ENCODE measurements around the gene TBR1. TPM values are rescaled to one million over a fixed set of nuclear protein-coding genes. Genes with fewer than 3 reads are reported as not detected.

Gene TBR1
- total RNA-seq (2012; rRNA removed) (not detected in 2 replicates), polyA plus RNA-seq (2012; rRNA removed) (0.06 TPM in 1 of 2 replicates, not detected in the other), Bru-seq, nascent RNA (percentile 16 among the genes with signal in this experiment), BruChase-seq, experiment 1, labeled RNA remaining after a 6-hour chase (percentile 7 among the genes with signal in this experiment), BruChase-seq, experiment 2, labeled RNA remaining after a 2-hour chase (percentile 8 among the genes with signal in this experiment)
- 0.02 TPM in 1 of 2 replicates, not detected in the other for polyA plus RNA-seq (2012; cell fraction: cytosol; rRNA removed)
- polyA plus RNA-seq (2012; cell fraction: nucleus; rRNA removed; ENCODE audit: low replicate concordance): 0.11 and 0.35 TPM in 2 replicates
- long read RNA-seq: 0 reads

GRCh38 chr2:161415987-161416707, at the start of gene TBR1:
TSS of gene TBR1 (plus strand) at chr2:161416297. CDS start at chr2:161416411, 114 bp downstream.
- Histone ChIP-seq H3K9ac (ENCODE audit: low read depth, low read length) (no peak within 1 kb of the TSS), H3K9me3 (ENCODE audit: control insufficient read depth, insufficient read depth, low read length) (peaks cover 6% of the 10 kb centered on the region), H4K20me1 (ENCODE audit: insufficient read depth, low read length) (peaks cover 8% of the 10 kb centered on the region; the same call in 1 of the 2 replicates), H3K23ac (ENCODE audit: low read depth, low read length) (peak within 1 kb of the TSS; percentile 40; the same call in 1 of the 2 replicates), H3K56ac (ENCODE audit: extremely low read depth, insufficient read depth, low read length) (no peak within 1 kb of the TSS), H2AK9ac (replicated peaks; ENCODE audit: low read depth, low read length, poor library complexity) (no peak within 1 kb of the TSS), H2AK5ac (ENCODE audit: low read depth, low read length) (no peak within 1 kb of the TSS), H2BK120ac (ENCODE audit: low read depth, low read length) (no peak within 1 kb of the TSS), H3K4me3 (ENCODE audit: insufficient read depth, low read depth, low read length) (no peak within 1 kb of the TSS), H3K14ac (replicated peaks; ENCODE audit: low read depth, low read length) (no peak within 1 kb of the TSS), H3K4ac (ENCODE audit: low read depth, low read length) (no peak within 1 kb of the TSS), H3K9me1 (ENCODE audit: insufficient read depth, low read length) (no peaks in the 10 kb centered on the region; the same call in 1 of the 2 replicates), H3K36me3 (ENCODE audit: control insufficient read depth, insufficient read depth, low read length) (no peaks in the 10 kb centered on the region), H3K27me3 (ENCODE audit: control insufficient read depth, insufficient read depth, low read length) (peaks cover 62% of the 10 kb centered on the region), H2BK15ac (ENCODE audit: low read depth, low read length) (no peak within 1 kb of the TSS), H3K27ac (ENCODE audit: insufficient read depth, low read length) (no peak within 1 kb of the TSS), H2BK20ac (ENCODE audit: low read depth, low read length) (no peak within 1 kb of the TSS), H3K4me2 (ENCODE audit: low read depth, low read length) (peak within 1 kb of the TSS; percentile 19; the same call in 1 of the 2 replicates), H4K8ac (ENCODE audit: low read depth in 2 of 2, low read length in 2 of 2) (no peak within 1 kb of the TSS), H4K91ac (ENCODE audit: insufficient read depth, low read depth, low read length) (no peak within 1 kb of the TSS), H4K5ac (ENCODE audit: low read depth, low read length) (no peak within 1 kb of the TSS), H2AFZ (replicated peaks; ENCODE audit: low read length, poor library complexity) (peak within 1 kb of the TSS; percentile 54), H3K79me1 (ENCODE audit: low read depth in 1 of 2, low read length in 2 of 2) (no peaks in the 10 kb centered on the region), H3K18ac (ENCODE audit: low read depth, low read length) (no peak within 1 kb of the TSS), H2BK5ac (ENCODE audit: low read depth, low read length, poor library complexity, severe bottlenecking) (no peak within 1 kb of the TSS), H3K4me1 (ENCODE audit: control insufficient read depth, insufficient read depth, low read length) (peaks cover 4% of the 10 kb centered on the region)
- CTCF ChIA-PET: interaction anchor here (0.7 kb wide), 1 partner anchor 399 kb away, joined by 5 read pairs; no protein-coding TSS in a partner anchor
- POLR2A ChIA-PET (ENCODE audit: unreplicated experiment): no interaction called here
- WGBS, 2 experiments (ENCODE audit: extremely low coverage in 2 of 2, insufficient read length in 1 of 2): no CpG with 5 or more reads among the region's 16 CpGs
- dilution Hi-C loops (cut with HindIII; ENCODE audit: low sequenced_read_pairs, unreplicated experiment): no loop called here
- intact Hi-C loops (cut with micrococcal nuclease): no loop called here
- BruUV-seq (replicated peaks): no TSS peak
- in situ Hi-C loops (cut with MboI; ENCODE audit: low sequenced_read_pairs): no loop called here
- DNase-seq: no peak
- ATAC-seq (ENCODE audit: low read depth): no peak
- TF ChIP-seq POLR2A (IDR thresholded peaks at IDR 0.05; ENCODE audit: low read depth, low read length): no peak
- TF ChIP-seq SMC3 (IDR thresholded peaks at IDR 0.05; ENCODE audit: low read depth, low read length): no peak
- no peak for TF ChIP-seq RAD21 (IDR thresholded peaks at IDR 0.05; ENCODE audit: low read length)
- TF ChIP-seq MXI1 (IDR thresholded peaks at IDR 0.05; ENCODE audit: borderline replicate concordance, low read depth, low read length): no peak
- TF ChIP-seq MAFK (IDR thresholded peaks at IDR 0.05; ENCODE audit: low read depth, low read length): no peak
- no peak for TF ChIP-seq RFX5 (IDR thresholded peaks at IDR 0.05; ENCODE audit: low read depth, low read length)
- no peak for TF ChIP-seq CTCF (conservative IDR thresholded peaks at IDR 0.05; ENCODE audit: low read depth, low read length)
- TF ChIP-seq FOS (IDR thresholded peaks at IDR 0.05; ENCODE audit: low read depth, low read length): no peak
- no peak for TF ChIP-seq RCOR1 (IDR thresholded peaks at IDR 0.05; ENCODE audit: insufficient replicate concordance, low read length)
- no peak for TF ChIP-seq MAZ (IDR thresholded peaks at IDR 0.05; ENCODE audit: borderline replicate concordance, low read depth, low read length)
- TF ChIP-seq, protein P1, sequence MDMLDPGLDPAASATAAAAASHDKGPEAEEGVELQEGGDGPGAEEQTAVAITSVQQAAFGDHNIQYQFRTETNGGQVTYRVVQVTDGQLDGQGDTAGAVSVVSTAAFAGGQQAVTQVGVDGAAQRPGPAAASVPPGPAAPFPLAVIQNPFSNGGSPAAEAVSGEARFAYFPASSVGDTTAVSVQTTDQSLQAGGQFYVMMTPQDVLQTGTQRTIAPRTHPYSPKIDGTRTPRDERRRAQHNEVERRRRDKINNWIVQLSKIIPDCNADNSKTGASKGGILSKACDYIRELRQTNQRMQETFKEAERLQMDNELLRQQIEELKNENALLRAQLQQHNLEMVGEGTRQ (IDR thresholded peaks at IDR 0.05; ENCODE audit: low read depth, low read length): no peak
- TF ChIP-seq BHLHE40 (IDR thresholded peaks at IDR 0.05; ENCODE audit: low read depth, low read length): no peak
- no peak for TF ChIP-seq ELK1 (IDR thresholded peaks at IDR 0.05; ENCODE audit: borderline replicate concordance, low read depth, low read length)
